Activated CD8-positive, alpha-beta memory T cell treated with anti-CD3 and anti-CD28 coated beads, Interleukin-2, amount 50 U/mL, for 4 hours (primary cell): ENCODE measurements around the gene NHLRC2.
A peak's percentile ranks its signal among the peaks of the same experiment; 100 is the strongest.

Source experiments
- DNase-seq: peaks from one replicate; pipeline ENCODE4 v3.0.0-alpha.2; 2020

The NHLRC2 gene

DNA sequence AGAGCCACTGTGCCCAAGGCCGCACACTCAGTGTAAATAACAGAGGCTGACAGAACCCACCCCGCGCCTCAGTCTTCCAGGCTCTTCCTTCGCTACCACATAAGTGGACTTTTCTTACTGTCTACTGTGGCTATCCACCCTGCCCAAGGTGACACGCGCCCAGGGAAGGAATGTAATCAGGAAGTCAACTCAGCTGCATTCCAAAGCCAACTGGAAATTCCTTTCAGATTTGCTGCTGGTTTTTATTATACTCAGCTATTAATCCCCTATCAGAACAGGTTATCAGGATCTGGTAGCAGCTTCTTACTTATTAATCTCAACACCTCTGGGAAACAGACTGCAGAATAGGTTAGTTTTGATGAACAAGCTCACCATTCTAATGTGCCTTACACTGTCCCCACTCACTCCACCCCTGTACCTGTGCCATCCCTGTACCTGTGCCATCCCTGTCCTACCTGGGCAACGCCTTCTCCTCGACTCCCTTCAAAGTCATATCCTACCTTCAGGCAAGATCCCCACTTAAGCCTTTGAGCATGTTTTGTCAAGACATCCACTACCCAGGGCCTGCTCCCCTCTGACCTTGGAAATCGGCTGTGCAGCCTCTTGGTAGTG lies 90.7 kb downstream of the NHLRC2 start:
- no peak for DNase-seq

GRCh38 chr10:113945687-113946085 lies 91.2 kb downstream of the NHLRC2 start:
- DNase-seq = no peak

DNA sequence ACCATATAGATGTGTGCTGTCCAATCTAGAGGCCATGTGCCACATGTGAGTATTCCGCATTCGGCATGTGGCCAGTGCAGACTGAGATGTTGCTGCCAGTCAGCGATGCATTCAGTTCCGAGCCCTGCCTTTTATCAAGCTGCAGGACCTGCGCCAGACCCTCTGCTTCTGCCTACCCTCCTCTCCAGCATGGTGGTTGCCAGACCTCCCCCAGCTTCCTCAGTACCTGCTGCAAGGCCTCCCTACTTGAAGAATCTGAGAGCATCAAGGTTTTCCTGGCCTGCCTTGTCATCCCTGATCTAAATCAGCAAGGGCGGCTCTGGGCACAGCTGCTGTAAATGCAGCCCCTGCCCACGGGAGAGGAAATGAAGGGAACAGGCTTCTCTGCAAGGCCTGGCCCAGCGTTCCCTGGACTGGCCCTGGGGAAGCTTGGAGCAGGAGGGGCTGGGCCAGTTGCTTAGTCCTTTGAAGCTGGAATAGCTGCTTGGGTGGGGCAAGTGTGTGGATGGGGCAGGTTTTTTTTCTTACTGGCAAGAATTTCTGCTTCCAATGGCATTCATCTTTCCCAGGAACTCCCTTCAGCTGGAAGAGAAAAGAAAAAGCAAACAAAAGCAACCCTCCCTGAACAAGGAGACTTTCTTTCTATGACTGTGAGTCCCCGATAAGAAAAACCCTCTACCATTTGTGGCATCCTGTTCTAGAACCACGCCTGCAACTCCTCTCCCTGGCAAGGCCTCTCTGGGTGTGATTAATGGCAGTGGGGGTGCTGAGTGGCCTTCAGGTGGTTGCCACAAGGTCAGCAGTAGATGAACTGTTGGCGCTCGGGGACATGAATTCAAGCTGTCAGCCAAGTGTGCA lies 93.0 kb downstream of the NHLRC2 start:
- no peak for DNase-seq

GRCh38 chr10:113948048-113948447 lies 93.6 kb downstream of the NHLRC2 start:
- no peak for DNase-seq

DNA sequence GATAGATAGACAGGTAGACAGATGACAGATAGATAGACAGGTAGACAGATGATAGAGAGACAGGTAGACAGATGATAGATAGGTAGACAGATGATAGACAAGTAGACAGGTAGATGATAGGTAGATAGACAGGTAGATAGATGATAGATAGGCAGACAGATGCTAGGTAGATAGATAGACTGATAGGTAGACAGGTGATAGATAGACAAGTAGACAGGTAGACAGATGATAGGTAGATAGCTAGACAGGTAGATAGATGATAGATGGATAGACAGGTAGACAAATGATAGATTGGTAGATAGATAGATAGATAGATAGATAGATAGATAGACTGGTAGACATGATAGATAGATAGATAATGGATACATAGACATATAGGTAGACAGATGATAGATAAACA lies 95.8 kb downstream of the NHLRC2 start:
- no peak for DNase-seq

- no peak for DNase-seq
These were observed 99.2 kb downstream of the NHLRC2 start for GRCh38 chr10:113953505-113954272.

DNA sequence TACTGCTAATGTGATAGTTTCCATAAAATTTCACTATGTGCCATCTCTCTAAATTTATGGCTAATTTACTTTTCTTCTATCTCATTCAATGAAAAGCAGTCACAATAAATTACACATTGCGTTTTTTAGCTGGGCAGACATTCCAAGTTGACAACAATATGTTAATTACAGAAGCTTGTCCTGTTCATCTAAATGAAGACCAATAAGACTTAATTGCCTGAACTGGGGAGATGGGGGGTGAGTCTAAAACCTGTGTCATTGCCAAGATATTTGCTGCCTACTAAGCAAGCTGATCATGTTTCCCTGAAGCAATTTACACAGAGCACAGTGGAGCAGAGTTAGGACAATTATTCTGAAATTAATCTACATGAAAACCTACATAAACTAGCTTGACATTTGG lies 99.9 kb downstream of the NHLRC2 start:
- DNase-seq = no peak

GRCh38 chr10:113957013-113957412 lies 102.6 kb downstream of the NHLRC2 start:
- DNase-seq = no peak

- DNase-seq = no peak
These were observed 104.3 kb downstream of the NHLRC2 start for GRCh38 chr10:113958631-113959382.

- no peak for DNase-seq
These were observed 104.9 kb downstream of the NHLRC2 start for GRCh38 chr10:113959383-113959760.

- DNase-seq = peak; percentile 19
These were observed 106.2 kb downstream of the NHLRC2 start for GRCh38 chr10:113960617-113961181.

GRCh38 chr10:113961182-113962031 lies 106.9 kb downstream of the NHLRC2 start:
- peak; percentile 54 for DNase-seq

GRCh38 chr10:113965077-113965476 lies 110.6 kb downstream of the NHLRC2 start:
- DNase-seq = no peak

DNA sequence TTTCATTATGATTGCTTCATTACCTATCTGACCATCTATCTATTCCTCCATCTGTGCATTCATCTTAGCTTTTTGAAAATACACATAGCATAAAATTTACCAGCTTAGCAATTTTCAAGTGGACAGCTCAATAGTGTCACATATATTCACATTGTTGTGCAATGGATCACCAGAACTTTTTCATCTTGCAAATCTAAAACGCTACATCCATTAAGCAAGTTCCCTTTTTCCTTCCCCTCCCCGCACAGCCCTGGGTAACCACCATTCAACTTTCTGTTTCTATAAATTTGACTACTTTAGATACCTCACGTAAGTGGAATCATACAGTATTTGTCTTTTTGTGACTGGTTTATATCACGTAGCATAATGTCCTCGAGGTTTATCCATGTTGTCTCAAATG lies 111.2 kb downstream of the NHLRC2 start:
- DNase-seq = no peak
